ENCODE measurements around the gene BAAT.

BAAT gene

GRCh38 chr9:101399643-101399970 is 14.8 kb upstream of the BAAT start:
- peak; percentile 11 for DNase-seq (ENCODE audit: low spot score)
- in situ Hi-C loops (cut with MboI; ENCODE audit: low sequenced_read_pairs, unreplicated experiment), result no loop called here
- TF ChIP-seq CTCF (IDR thresholded peaks at IDR 0.05; ENCODE audit: borderline replicate concordance, control extremely low read depth, extremely low read depth, insufficient read depth, missing control alignments), result no peak

GRCh38 chr9:101398930-101399642 is 14.3 kb upstream of the BAAT start:
- TF ChIP-seq CTCF (IDR thresholded peaks at IDR 0.05; ENCODE audit: borderline replicate concordance, control extremely low read depth, extremely low read depth, insufficient read depth, missing control alignments), result no peak
- no peak for DNase-seq (ENCODE audit: low spot score)
- in situ Hi-C loops (cut with MboI; ENCODE audit: low sequenced_read_pairs, unreplicated experiment), result no loop called here

GRCh38 chr9:101398068-101398929 is 13.5 kb upstream of the BAAT start, which contains the start of the genes MRPL50 and ZNF189:
MRPL50 (minus strand) TSS chr9:101398618; CDS start chr9:101398592, 26 bp downstream.
ZNF189 (plus strand) TSS chr9:101398851; CDS start chr9:101399157, 306 bp downstream.
- in situ Hi-C loops (cut with MboI; ENCODE audit: low sequenced_read_pairs, unreplicated experiment), result no loop called here
- no peak for TF ChIP-seq CTCF (IDR thresholded peaks at IDR 0.05; ENCODE audit: borderline replicate concordance, control extremely low read depth, extremely low read depth, insufficient read depth, missing control alignments)
- DNase-seq (ENCODE audit: low spot score), result peak; percentile 92

GRCh38 chr9:101397746-101398067 is 12.9 kb upstream of the BAAT start:
- DNase-seq (ENCODE audit: low spot score), result no peak
- in situ Hi-C loops (cut with MboI; ENCODE audit: low sequenced_read_pairs, unreplicated experiment), result no loop called here
- TF ChIP-seq CTCF (IDR thresholded peaks at IDR 0.05; ENCODE audit: borderline replicate concordance, control extremely low read depth, extremely low read depth, insufficient read depth, missing control alignments), result no peak

GRCh38 chr9:101394687-101395086 is 9.9 kb upstream of the BAAT start:
- DNase-seq (ENCODE audit: low spot score), result no peak
- TF ChIP-seq CTCF (IDR thresholded peaks at IDR 0.05; ENCODE audit: borderline replicate concordance, control extremely low read depth, extremely low read depth, insufficient read depth, missing control alignments), result no peak
- in situ Hi-C loops (cut with MboI; ENCODE audit: low sequenced_read_pairs, unreplicated experiment), result no loop called here

- DNase-seq (ENCODE audit: low spot score), result no peak
- in situ Hi-C loops (cut with MboI; ENCODE audit: low sequenced_read_pairs, unreplicated experiment), result no loop called here
- TF ChIP-seq CTCF (IDR thresholded peaks at IDR 0.05; ENCODE audit: borderline replicate concordance, control extremely low read depth, extremely low read depth, insufficient read depth, missing control alignments), result no peak
Observed at GRCh38 chr9:101393135-101393534, 8.3 kb upstream of the BAAT start.

Measured in GM13976 (cell line).